Regular cardiac myocyte (primary cell): ENCODE data around the gene AZGP1. TPM values are rescaled to one million over a fixed set of nuclear protein-coding genes. Genes with fewer than 3 reads are reported as not detected.

Source experiments
- total RNA-seq: library from RNA; depleted of rRNA; stranded (reverse); fragments of >200 nt; gene quantifications from 2 replicates; pipeline ENCODE4 v1.2.3, GENCODE V29; 2014

AZGP1 gene
- total RNA-seq = not detected in 2 replicates

GRCh38 chr7:99975782-99976521, at the start of gene AZGP1:
AZGP1 (minus strand) TSS chr7:99976031; CDS start chr7:99976020, 11 bp downstream.

DNA sequence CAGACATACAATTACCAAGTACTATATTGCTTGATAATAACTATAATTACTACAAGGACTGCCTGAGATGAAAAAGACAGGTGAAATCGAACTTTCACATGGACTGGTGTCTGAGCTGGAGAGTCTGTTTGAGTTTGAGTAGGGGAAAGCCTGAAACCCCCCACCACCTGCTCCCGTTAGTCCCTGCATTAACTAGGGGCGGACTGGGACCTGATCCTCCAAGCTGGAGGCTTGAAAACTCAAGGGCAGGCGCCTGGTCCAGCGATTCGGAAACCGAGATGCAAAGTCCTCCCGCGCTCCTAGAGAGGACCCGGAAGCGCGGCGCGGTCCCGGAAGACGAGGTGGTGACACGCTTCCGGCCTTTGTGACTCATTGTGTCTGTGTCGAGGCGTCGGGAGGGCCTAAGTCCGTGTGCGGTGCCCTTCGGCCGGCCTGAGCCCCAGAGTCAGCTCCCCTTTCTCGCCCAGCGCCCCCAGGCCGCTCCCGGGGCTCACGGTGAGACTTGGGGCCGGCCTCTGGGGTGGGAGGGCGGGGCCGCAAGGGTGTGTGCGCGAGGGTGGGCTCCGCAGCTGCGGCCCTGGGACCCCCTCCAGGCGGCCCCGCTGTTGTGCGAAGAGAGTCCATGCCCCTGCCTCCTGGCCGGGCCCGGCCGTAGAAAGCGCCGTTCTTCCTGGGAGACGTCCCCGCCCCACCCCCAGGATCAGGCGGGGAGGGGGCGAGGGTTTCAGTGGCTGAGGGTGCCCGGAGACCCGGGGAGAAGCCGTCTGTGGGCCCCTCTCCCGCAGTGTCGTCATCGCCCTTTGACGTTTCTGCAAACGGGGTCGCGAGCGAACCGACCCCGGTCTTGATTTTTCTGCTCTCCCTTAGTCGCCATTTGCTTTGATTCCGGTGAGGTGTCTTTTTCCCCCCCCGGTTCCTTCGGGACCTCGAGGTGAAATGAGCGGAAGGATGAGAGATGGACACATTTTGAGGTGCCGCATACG, 39.7 kb upstream of the AZGP1 start, which contains the start of gene ZKSCAN1:
TSS of gene ZKSCAN1 (plus strand) at position 365 of the 983 bp plus-strand sequence. CDS start 7,911 bp downstream, outside the sequence.

GRCh38 chr7:99928994-99929729, 46.7 kb downstream of the AZGP1 start, which contains the start of gene GJC3:
GJC3 (minus strand) TSS chr7:99929620; CDS start chr7:99929620, 0 bp downstream.

DNA sequence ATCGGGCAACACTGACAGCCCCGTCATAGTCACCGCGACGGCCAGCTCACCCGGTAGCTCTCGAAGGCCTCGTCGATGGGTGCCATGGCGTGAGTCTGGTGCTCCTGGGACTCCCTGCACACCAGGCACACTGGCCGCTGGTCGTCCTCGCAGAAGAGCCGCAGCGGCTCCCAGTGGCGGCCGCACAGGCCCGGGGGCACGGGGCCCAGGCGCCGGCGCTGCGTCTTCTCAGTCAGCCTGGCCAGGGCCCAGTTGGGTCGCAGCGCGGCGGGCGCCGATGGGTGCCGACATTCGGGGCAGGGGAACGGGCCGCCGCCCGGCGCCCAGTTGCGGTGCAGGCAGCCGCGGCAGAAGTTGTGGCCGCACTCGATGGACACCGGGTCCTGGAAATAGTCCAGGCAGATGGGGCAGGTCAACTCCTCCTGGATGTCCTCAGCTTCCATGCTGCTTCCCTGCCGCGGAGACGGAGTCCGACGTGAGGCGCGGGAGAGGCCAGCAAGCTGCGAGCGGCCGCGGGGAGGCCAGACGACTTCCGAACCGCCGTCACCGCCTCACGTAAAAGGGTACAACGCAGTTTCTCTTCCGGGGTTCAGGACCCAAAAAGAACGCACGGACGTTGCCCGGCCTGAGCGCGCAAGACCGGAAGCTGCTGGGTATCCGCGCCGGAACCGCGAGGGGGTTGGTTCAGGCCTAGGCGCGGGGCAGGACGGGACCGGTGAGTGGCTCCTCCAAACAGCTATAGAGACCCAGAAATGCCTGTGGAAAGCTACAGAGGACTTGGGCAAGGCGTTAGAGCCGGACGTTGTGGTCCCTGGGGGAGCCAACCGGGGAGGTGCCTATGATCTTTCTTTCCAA, 56.6 kb downstream of the AZGP1 start, which contains the start of gene TRIM4:
TSS of gene TRIM4 (minus strand) at position 572 of the 855 bp plus-strand sequence. CDS start at position 443, 129 bp downstream.

Other genes with a start within 250 kb of the AZGP1 start
- not detected in 2 replicates for gene CYP3A7, start 240.8 kb downstream of the AZGP1 start, total RNA-seq
- not detected in 2 replicates for gene CYP3A4, start 191.8 kb downstream of the AZGP1 start, total RNA-seq
- gene CYP3A43, start 148.0 kb downstream of the AZGP1 start, total RNA-seq = not detected in 2 replicates
- under 0.01 and 0.28 TPM in 2 replicates for gene OR2AE1, start 99.0 kb downstream of the AZGP1 start, total RNA-seq
- 16.7 and 22.8 TPM in 2 replicates for gene TRIM4, start 56.5 kb downstream of the AZGP1 start, total RNA-seq
- gene GJC3, start 46.4 kb downstream of the AZGP1 start, total RNA-seq = 0.19 and 0.28 TPM in 2 replicates
- 35.3 and 49.3 TPM in 2 replicates for gene ZKSCAN1, start 39.6 kb upstream of the AZGP1 start, total RNA-seq
- 7.9 and 11.8 TPM in 2 replicates for gene ZSCAN21, start 73.7 kb upstream of the AZGP1 start, total RNA-seq
- 17.4 and 20.0 TPM in 2 replicates for gene ZNF3, start 105.7 kb upstream of the AZGP1 start, total RNA-seq
- 41.7 and 150 TPM in 2 replicates for gene COPS6, start 112.9 kb upstream of the AZGP1 start, total RNA-seq
- gene MCM7, start 125.4 kb upstream of the AZGP1 start, total RNA-seq = 20.0 and 148 TPM in 2 replicates
- 16.5 and 22.0 TPM in 2 replicates for gene AP4M1, start 125.6 kb upstream of the AZGP1 start, total RNA-seq
- gene TAF6, start 143.3 kb upstream of the AZGP1 start, total RNA-seq = 33.0 and 51.6 TPM in 2 replicates
- 39.9 and 57.2 TPM in 2 replicates for gene CNPY4, start 143.6 kb upstream of the AZGP1 start, total RNA-seq
- gene MBLAC1, start 150.9 kb upstream of the AZGP1 start, total RNA-seq = 2.5 and 4.2 TPM in 2 replicates
- 71.7 and 78.1 TPM in 2 replicates for gene LAMTOR4, start 172.9 kb upstream of the AZGP1 start, total RNA-seq
- gene TRAPPC14, start 182.7 kb upstream of the AZGP1 start, total RNA-seq = 2.8 and 6.9 TPM in 2 replicates
- gene GAL3ST4, start 192.6 kb upstream of the AZGP1 start, total RNA-seq = 1.5 and 3.1 TPM in 2 replicates
- 2.1 and 3.1 TPM in 2 replicates for gene GPC2, start 201.3 kb upstream of the AZGP1 start, total RNA-seq
- 1.1 and 4.8 TPM in 2 replicates for gene STAG3, start 201.9 kb upstream of the AZGP1 start, total RNA-seq
- 0.19 TPM in 1 of 2 replicates, not detected in the other for gene PVRIG, start 243.9 kb upstream of the AZGP1 start, total RNA-seq